8988T (cell line): ENCODE results near the gene PELI3.
A peak's percentile ranks its signal among the peaks of the same experiment; 100 is the strongest.
"Not testable (repeated sequence)": the region's sequence is repeated elsewhere in the genome, so short reads cannot be mapped to it uniquely, and the experiment has no call there.

Source experiments
- DNase-seq: peaks from one replicate; pipeline ENCODE4 v3.0.0; 2011

PELI3 gene, protein sequence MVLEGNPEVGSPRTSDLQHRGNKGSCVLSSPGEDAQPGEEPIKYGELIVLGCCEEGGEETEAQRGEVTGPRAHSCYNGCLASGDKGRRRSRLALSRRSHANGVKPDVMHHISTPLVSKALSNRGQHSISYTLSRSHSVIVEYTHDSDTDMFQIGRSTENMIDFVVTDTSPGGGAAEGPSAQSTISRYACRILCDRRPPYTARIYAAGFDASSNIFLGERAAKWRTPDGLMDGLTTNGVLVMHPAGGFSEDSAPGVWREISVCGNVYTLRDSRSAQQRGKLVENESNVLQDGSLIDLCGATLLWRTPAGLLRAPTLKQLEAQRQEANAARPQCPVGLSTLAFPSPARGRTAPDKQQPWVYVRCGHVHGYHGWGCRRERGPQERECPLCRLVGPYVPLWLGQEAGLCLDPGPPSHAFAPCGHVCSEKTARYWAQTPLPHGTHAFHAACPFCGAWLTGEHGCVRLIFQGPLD

DNA sequence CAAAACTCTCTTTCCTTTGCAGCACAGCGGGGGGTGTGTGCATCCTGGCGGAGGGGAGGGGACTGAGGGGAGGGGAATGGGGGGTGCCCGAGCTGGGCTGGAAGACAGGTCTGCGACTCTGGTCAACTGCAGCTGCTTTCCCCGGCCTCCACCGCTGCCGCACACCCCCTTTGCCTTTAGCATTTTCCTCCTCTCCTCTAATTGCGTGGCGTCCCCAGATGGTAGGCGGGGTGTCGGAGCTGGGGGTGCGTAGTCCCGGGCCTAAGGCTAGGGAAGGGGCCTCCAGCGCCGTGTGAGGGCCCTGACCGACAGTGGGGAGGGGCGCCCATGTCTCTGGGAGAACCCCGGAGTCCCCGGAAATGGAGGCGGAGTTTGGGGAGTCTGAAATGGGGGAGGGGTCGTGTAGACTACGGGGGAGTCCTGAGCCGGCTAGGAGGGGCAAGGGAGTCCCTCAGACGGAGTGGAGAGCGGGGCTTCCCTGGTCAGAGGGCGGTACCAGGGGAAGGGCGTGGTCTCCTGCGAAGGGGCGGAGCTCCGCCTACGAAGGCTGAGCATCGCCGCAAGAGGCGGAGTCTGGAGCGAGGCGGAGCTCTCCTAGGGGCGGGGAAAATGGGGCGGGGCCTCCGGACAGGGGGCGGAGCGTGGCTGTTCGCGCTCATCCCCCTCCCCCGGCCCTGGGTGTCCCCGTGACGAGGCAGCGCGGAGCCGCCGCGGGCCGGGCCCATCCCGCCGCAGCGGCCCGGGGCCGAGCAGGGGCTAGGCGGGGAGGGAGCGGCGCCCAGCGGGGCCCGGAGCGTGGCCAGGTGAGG is at the start of gene PELI3:
PELI3 (plus strand) TSS at position 681 of the 809 bp plus-strand sequence. CDS start 1,224 bp downstream, outside the sequence.
- DNase-seq: peak; percentile 99

DNA sequence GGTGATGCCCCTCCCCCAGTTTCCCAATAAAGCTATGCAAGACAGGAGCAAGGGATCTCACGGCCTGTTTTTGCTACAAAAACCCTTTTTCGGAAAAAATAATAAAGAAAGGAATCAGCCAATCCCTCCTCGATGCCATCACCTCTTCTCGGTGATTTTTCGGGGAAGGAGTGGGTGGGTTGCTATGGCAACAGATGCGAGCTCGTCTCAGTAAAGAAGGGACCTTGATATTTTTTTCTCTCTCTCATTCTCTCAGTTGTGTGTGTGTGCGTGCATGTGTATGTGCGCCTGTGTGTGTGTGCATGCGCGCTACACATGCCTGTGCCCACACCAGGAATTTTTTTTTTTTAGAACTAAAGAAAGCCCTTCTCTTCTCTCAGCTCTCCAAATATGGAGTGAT is 49.7 kb upstream of the PELI3 start:
- DNase-seq: no peak

DNA sequence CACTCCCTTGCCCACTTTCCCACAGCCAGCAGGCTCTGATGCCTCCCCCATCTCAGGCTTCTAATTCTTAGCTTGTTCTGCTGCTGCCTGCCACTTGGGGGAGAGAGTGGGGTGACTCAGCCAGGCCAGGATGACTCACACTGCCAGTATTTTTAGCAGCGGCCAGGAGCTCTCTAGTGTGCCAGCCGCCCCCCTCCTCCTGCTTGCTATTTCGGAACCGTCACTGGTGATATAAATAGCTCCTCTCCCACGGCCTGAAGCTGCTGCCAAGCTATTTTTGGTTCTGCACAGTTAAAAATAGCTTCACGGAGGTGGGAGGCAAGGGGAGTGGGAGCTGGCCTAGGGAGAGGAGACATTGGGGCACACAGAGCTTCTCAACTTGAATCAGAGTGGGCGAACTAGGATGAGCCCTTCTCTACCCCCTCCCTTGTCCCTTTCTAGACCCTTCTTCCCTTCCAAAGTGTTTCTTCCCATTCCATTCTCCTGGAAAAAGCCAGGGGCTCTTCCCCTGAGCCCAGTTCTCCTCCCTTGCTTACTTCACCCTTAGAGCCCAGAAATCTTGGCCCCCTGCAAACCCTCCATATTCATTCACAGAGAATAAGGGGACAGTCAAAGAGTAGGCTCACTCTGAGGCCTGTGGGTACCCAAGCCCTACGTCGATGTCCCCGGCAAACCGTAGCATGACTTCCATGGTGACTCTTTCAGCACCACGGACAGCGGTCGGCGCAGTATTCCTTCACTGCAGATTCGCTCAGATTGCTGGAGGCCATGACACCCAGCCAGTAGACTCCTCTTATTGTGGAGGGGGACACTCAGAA is 48.3 kb upstream of the PELI3 start:
- DNase-seq: peak; percentile 98

DNA sequence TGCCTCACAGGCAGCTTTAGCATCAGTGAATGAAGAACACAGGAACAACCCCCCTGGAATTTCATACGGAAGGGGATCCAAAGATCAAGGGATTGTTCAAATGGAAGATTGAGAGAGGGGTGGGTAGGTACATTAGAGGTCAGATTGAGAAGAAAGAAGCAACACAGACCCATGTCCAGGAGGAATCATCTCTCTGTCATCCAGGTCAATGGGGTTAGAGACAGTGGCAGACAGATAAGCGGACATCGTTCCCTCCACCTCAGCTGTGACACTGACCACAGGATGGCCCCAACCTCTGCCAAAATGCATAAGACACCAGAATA is 47.8 kb upstream of the PELI3 start:
- DNase-seq: no peak

DNA sequence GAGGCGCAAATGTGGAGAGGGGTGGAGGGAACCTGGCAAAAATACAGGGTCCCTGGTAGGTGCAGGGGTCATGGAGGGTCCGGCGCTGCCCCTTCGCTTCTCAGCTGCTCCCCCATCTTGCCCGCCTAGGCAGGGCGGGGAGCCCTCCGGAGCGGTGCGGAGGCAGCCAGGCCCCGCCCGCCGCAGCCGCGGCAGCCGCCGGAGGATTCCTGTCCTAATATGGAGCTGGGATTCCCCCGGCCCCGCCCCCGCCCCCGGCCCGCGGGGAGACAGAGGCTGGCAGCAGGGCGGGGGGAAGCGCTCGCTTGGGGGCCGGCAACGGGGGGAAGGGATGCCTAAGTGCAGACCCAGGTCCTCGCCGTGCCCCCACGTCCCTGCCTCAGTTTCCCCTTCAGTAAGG is 46.9 kb upstream of the PELI3 start:
- no peak for DNase-seq

DNA sequence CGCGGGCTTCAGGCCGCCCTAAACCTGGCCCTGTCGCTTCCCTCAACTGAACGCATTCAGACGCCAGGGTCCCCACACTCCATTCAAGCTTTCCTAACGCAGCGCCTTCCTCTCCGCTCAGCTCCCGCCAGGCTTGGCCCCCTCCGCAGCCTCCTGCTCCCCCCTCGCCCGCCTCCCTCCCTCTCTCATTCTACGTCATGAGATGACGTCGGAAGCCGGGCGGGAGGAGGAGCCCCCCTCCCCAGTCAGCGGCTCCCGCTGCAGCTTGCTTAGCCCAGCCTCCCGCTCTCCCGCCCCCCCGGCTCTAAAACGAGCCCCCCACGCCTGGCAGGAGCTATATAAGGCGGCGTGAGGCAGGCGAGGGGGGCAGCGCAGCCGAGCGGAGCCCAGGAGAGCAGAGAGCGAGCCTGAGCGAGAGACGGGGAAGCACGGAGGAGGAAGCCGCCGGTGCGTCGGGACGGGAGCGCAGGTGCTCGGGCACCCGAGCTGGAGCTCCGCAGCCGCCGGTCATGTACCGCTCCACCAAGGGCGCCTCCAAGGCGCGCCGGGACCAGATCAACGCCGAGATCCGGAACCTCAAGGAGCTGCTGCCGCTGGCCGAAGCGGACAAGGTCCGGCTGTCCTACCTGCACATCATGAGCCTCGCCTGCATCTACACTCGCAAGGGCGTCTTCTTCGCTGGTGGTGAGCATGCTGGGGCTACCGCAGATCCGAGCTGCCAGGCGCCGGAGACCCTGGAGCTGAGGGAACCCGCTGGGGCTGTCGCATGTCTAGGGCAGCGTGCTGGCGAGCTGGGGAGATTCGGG is 45.8 kb upstream of the PELI3 start, which contains the start of gene NPAS4:
NPAS4 (plus strand) TSS at position 365 of the 806 bp plus-strand sequence; CDS start at position 510, 145 bp downstream.
- DNase-seq: no peak

DNA sequence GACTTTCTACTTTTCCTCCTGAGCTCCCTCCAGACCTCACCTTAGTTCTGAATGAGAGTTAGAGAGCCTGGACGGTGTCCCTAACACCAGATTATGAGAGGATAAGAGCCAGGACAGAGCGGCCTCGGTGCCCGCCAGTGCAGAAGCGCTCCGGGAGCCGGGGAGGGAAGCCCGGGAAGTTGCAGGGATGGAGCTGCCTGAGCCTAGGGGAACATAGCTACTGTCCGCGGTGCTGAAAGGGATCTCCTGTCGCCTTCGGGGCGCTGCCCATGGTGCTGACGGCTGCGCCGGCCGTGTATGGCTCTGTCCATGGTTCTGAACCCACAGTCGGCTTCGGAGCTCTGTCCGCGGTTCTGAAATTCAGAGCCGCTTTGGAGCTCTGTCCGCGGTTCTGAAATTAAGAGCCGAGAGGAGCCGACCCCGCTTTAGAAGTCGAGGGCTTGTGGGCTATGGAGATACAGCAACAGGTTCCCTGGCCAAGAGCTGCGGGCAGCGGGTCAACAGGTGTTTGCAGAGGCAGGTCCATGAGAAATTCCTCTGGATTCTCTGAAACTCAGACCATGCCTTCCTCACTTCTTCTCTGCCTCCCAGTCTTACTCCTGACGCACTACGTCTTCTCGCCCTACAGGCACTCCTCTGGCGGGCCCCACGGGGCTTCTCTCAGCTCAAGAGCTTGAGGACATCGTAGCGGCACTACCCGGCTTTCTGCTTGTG is 45.1 kb upstream of the PELI3 start:
- DNase-seq: peak; percentile 93

DNA sequence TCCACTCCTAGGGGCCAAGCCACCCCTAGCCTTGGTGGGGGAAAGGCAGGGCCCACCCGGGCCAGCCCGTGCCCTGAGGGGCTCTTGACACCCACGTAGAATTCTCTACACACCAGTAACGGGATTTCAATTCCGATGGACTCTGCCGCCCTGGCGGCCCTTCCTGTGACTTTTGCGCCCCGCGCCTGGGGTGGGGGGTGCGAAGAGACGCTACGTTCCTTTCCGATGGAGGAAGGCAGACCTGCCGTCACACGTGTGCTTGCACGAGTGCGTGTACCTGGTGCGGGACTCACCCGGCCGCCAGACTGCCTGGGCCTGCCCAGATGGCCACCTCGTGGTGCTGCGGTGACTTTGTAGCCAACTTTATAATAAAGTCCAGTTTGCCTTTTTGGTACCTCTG is 40.4 kb upstream of the PELI3 start:
- DNase-seq: no peak

DNA sequence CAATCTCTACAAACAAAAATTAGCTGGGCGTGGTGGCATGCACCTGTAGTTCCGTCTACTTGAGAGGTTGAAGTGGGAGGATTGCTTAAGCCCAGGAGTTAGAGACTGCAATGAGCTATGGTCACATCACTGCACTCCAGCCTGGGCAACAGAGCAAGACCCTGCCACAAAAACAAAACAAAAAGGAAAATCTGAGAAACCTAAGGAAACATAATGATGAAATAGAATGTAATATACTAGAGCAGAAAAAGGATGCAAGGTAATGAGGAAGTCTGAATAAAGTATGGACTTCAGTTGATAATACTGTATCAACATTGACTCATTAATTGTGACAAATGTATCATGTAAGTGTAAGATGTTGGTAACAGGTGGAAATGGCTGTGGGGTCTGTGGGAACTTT is 37.8 kb upstream of the PELI3 start:
- no peak for DNase-seq

DNA sequence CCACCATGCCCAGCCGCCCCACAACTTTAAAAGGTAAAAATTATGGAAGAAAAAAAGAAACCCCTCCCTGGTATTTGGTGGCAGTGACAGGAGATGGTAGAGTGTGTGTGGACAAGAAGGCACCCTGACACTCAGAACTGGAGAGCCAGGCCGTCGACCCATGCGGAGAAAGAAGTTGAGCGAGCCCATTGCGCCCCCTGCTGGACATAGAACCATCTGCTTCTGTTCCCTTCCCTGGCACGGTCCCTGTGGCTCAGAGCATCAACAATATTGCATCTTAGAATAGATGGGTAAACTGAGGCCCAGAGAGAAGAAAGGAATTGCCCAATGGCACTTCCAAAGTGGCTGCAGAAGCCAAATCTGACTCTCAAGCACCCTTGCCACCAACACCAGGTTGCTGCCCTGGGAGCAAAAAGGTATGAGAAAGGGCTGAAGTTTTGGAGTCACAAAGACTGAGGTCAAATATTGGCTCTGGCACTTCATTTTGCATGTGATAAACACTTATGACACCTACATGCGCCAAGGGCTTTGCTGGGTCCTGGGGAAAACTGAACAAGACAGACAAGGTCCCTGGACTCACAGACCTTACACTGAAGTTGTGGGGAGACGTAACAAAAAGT is 36.6 kb upstream of the PELI3 start:
- peak; percentile 82 for DNase-seq

DNA sequence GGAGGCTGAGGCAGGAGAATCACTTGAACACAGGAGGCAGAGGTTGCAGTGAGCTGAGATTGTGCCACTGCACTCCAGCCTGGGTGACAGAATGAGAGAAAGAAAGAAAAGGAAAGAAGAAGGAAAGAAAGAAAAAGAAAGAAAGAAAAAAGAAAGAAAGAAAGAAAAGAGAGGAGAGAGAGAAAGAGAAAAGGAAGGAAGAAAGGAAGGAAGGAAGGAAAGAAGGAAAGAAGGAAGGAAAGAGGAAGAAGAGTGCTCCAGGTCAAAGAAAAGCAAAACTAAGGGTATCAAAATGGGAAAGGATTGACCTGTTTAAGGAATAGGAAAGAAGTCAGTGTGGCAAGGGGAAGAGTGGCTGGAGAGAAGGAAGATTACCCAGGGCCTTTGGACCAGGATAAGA is 35.4 kb upstream of the PELI3 start:
- not testable (repeated sequence) for DNase-seq

DNA sequence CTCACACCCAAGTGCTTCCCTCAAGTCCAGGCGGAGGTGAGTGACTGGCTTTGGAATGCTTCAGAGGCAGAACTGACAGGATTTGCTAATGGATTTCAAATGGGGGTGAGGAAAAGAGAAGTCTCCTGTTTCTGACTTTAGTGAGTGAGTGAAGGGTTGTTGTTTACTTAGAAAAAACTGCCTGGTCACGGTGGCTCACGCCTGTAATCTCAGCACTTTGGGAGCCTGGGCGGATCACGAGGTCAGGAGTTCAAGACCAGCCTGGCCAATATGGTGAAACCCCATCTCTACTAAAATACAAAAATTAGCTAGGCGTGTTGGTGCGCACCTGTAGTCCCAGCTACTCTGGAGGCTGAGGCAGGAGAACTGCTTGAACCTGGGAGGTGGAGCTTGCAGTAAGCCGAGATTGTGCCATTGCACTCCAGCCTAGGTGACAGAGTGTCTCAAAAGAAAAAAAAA is 34.8 kb upstream of the PELI3 start:
- DNase-seq: not testable (repeated sequence)

DNA sequence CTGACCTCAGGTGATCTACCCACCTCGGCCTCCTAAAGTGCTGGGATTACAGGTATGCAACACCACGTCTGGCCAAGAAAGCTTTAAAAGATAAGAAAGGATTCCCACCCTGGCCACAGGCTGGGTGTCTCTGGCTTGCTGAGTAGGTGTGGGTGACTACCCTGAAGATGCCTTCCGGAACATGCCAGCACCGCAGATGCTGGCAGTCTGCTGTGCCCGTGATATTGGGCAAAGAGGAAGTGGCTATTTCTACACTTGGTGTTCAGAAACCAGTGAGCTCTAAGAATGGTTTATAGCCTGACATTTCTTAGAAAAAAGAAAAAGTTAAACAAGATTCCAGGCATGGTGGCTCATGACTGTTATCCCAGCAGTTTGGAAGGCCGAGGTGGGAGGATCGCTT is 34.1 kb upstream of the PELI3 start:
- no peak for DNase-seq

DNA sequence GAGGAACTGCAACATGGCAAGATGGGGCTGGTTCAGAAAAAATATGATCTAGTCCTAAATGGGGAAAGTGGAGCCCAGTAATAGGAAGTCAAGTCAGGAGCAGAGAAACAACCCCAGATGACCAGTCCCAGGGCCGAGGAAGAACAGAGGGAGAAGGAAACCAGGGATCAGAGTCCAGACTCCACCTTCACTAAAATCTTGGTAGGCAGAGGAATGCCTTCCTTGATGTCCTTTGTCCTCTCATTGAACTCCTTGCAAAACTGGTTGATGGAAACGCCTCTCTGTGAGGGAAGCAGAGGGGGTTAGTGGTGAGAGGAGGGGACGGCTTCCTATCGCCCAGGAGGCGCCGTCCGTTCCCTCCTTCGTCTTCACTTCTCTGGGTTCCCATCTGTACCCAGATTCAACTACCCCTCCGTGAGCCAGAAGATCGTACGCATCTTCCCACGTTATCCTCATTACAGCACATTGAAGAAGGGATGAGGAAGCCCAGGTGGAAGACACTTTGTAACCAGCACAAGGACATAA is 28.7 kb upstream of the PELI3 start:
- DNase-seq: no peak

DNA sequence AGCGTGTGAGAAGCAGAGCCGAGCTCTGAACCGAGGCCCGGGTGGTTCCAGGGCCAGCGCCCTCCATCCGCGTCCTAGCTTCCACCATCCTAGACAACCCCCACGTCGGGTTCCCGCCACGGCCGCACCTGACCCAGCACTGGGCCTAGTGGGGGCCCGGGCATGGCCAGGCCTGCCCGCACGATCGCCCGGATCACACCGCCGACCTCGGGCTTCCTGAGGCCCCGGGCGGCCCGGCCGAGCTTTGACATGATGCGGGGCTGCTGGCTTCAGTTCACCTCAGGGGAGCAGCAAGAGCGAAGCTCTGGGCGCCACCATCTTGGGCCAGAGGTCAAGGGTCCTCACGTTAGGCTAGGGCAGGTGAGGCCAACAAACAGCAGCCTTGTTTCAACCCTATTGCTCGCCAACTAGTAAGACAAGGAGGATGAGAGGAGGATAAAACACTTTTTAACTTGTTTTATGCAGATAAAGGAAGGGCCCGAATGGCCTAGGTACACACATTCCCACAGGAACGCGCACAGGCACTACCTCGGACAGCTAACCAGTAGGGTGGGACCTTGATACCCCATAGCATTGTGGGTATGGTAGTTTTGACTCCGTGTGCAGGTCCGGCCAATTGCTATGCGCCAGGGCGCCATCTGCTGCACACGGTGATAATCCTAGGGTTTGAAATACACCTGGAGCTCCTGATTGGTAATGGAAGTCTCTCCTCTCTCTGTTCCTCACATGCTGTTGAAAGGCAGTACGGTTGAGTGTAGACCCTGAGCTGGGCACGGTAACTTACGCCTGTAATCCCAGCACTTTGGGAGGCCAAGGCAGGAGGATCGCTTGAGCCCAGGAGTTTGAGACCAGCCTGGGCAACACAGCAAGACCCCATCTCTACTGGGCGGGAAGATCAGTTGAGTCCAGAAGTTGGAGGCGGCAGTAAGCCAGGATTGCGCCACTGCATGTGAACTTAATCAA is 27.9 kb upstream of the PELI3 start, which contains the start of gene MRPL11:
MRPL11 (minus strand) TSS at position 345 of the 963 bp plus-strand sequence; CDS start at position 251, 94 bp downstream.
- peak; percentile 99 for DNase-seq

DNA sequence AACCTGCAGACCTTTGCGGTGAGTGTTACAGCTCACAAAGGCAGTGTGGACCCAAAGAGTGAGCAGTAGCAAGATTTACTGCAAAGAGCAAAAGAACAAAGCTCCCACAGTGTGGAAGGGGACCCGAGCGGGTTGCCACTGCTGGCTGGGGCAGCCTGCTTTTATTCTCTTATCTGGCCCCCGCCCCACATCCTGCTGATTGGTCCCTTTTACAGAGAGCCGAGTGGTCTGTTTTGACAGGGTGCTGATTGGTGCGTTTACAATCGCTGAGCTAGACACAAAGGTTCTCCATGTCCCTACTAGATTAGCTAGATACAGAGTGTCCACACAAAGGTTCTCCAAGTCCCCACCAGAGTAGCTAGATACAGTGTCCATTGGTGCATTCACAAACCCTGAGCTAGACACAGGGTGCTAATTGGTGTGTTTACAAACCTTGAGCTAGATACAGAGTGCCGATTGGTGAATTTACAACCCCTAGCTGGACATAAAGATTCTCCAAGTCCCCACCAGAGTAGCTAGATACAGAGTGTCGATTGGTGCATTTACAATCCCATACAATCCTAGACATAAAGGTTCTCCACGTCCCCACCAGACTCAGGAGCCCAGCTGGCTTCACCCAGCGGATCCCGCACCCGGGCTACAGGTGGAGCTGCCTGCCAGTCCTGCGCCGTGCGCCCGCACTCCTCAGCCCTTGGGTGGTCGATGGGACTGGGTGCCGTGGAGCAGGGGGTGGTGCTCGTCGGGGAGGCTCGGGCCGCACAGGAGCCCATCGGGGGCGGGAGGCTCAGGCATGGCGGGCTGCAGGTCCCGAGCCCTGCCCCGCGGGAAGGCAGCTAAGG is 26.4 kb upstream of the PELI3 start:
- DNase-seq: not testable (repeated sequence)

DNA sequence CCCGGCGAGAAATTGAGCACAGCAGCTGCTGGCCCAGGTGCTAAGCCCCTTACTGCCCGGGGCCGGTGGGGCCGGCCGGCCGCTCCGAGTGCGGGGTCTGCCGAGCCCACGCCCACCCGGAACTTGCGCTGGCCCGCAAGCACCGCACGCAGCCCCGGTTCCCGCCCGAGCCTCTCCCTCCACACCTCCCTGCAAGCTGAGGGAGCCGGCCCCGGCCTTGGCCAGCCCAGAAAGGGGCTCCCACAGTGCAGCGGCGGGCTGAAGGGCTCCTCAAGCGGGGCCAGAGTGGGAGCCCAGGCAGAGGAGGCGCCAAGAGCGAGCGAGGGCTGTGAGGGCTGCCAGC is 25.8 kb upstream of the PELI3 start:
- DNase-seq: not testable (repeated sequence)

DNA sequence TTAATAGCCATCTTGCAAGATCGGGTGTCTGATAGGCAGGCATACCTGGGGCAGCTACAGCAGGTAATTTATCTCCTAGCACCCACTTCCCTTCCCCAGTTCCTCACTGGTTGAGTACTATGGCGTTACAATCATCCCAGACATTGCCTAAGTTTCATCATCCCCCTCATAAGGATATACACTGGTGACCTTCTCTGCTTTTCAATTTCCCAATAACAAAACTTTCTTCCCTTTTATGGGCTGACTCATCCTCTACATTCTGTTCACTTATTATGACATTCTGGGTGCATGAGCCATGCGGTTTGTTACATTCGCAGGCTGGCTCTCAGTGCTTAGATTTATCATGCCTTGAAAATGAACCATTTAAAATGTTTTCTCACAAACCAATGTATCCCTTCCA is 23.1 kb upstream of the PELI3 start:
- no peak for DNase-seq
